Neural cell (in vitro differentiated cells): ENCODE measurements around the gene FBXW8. TPM values are rescaled to one million over a fixed set of nuclear protein-coding genes. Genes with fewer than 3 reads are reported as not detected.

Experiments used
- H2AFZ ChIP-seq: fragments of 200-600, 300-800 bp; sonication (generic), shearing (Covaris generic); 2 replicates; pipeline ENCODE4 v1.6.0; 2014; ENCODE audit warnings: low read depth, mild to moderate bottlenecking, antibody characterized with exemption, low read length, moderate library complexity
- H3F3A ChIP-seq: fragments of 200-600 bp; shearing (Covaris generic); 2 replicates; pipeline ENCODE4 v1.6.1; 2016; ENCODE audit warnings: mild to moderate bottlenecking, moderate library complexity, mixed read lengths, antibody characterized with exemption, low read length; ENCODE audit not compliant: insufficient read depth, poor library complexity, severe bottlenecking
- H3K27ac ChIP-seq: fragments of 200-600, 300-800 bp; sonication (generic), shearing (Covaris generic); 2 replicates; pipeline ENCODE4 v1.5.1; 2014; ENCODE audit warnings: mild to moderate bottlenecking, low read length, moderate library complexity
- H3K27me3 ChIP-seq: fragments of 300-800, 200-600 bp; sonication (generic), shearing (Covaris generic); 2 replicates; pipeline ENCODE4 v1.6.0; 2014; ENCODE audit warnings: mild to moderate bottlenecking, low read depth, low read length, moderate library complexity; ENCODE audit not compliant: insufficient read depth
- H3K36me3 ChIP-seq: fragments of 300-800, 200-600 bp; sonication (generic), shearing (Covaris generic); 2 replicates; pipeline ENCODE4 v1.5.1; 2014; ENCODE audit warnings: mild to moderate bottlenecking, antibody characterized with exemption, low read length, moderate library complexity; ENCODE audit not compliant: insufficient read depth
- H3K4me2 ChIP-seq: fragments of 300-800, 200-600 bp; sonication (generic), shearing (Covaris generic); 2 replicates; pipeline ENCODE4 v1.6.0; 2014; ENCODE audit warnings: mild to moderate bottlenecking, low read length
- H3K4me3 ChIP-seq: fragments of 300-800, 200-600 bp; sonication (generic), shearing (Covaris generic); 2 replicates; pipeline ENCODE4 v1.5.1; 2014; ENCODE audit warnings: mild to moderate bottlenecking, low read length, moderate library complexity
- H3K79me2 ChIP-seq: fragments of 200-600 bp; shearing (Covaris generic); replicated peaks from 2 replicates; pipeline ENCODE4 v1.6.0; 2014; ENCODE audit warnings: mild to moderate bottlenecking, low read length, moderate library complexity; ENCODE audit not compliant: insufficient read depth
- H3K9ac ChIP-seq: fragments of 300-800, 200-600 bp; sonication (generic), shearing (Covaris generic); 2 replicates; pipeline ENCODE4 v1.6.1; 2016; ENCODE audit warnings: mild to moderate bottlenecking, low read length, mixed read lengths
- H3K9me2 ChIP-seq: fragments of 200-600 bp; shearing (Covaris generic); 2 replicates; pipeline ENCODE4 v1.6.1; 2016; ENCODE audit warnings: mild to moderate bottlenecking, low read length, mixed read lengths; ENCODE audit not compliant: insufficient read depth
- H3K9me3 ChIP-seq: fragments of 200-600, 300-800 bp; sonication (generic), shearing (Covaris generic); 2 replicates; pipeline ENCODE4 v1.6.1; 2016; ENCODE audit warnings: mild to moderate bottlenecking, mixed run types, low read length, moderate library complexity, mixed read lengths
- H4K20me1 ChIP-seq: fragments of 200-600 bp; shearing (Covaris generic); 2 replicates; pipeline ENCODE4 v1.6.1; 2016; ENCODE audit warnings: mild to moderate bottlenecking, mixed run types; ENCODE audit not compliant: insufficient read depth
- CTCF ChIP-seq: fragments of 450-650 bp; IDR thresholded peaks from 2 replicates; pipeline ENCODE4 v1.5.1; 2014; ENCODE audit warnings: antibody characterized with exemption, mild to moderate bottlenecking, moderate library complexity; ENCODE audit not compliant: poor library complexity, severe bottlenecking
- EP300 ChIP-seq: fragments of 450-650 bp; conservative IDR thresholded peaks from 2 replicates; pipeline ENCODE4 v1.6.1; 2014; ENCODE audit warnings: antibody characterized with exemption, mild to moderate bottlenecking, moderate library complexity; ENCODE audit not compliant: poor library complexity, severe bottlenecking
- EZH2 ChIP-seq: fragments of 200-600, 300-800 bp; shearing (Covaris generic), sonication (generic); IDR thresholded peaks from 2 replicates; pipeline ENCODE4 v1.6.1; 2014; ENCODE audit warnings: antibody characterized with exemption, low read length, borderline replicate concordance, mild to moderate bottlenecking; ENCODE audit not compliant: insufficient read depth, poor library complexity, severe bottlenecking
- MXI1 ChIP-seq: fragments of 450-650 bp; conservative IDR thresholded peaks from 2 replicates; pipeline ENCODE4 v1.6.1; 2014; ENCODE audit warnings: antibody characterized with exemption, mild to moderate bottlenecking; ENCODE audit not compliant: poor library complexity, severe bottlenecking
- POLR2AphosphoS5 ChIP-seq: IDR thresholded peaks from 2 replicates; pipeline ENCODE4 v1.6.1; 2012
- RAD21 ChIP-seq: fragments of 450-650 bp; conservative IDR thresholded peaks from 2 replicates; pipeline ENCODE4 v1.6.1; 2014; ENCODE audit warnings: antibody characterized with exemption, mild to moderate bottlenecking, moderate library complexity
- SMC3 ChIP-seq: fragments of 450-650 bp; conservative IDR thresholded peaks from 2 replicates; pipeline ENCODE4 v1.6.1; 2014; ENCODE audit warnings: antibody characterized with exemption, mild to moderate bottlenecking, moderate library complexity; ENCODE audit not compliant: poor library complexity
- TAF1 ChIP-seq: IDR thresholded peaks from 2 replicates; pipeline ENCODE4 v1.6.1; 2012; ENCODE audit warnings: low read depth
- polyA plus RNA-seq: library from polyadenylated mRNA; depleted of rRNA; stranded (reverse); fragments of >200 nt; gene quantifications from 2 replicates; pipeline ENCODE4 v1.2.3, GENCODE V29; 2014
- TF ChIP-seq, protein P1 (sequence below): IDR thresholded peaks from 2 replicates; pipeline ENCODE4 v1.6.1; 2012; ENCODE audit warnings: borderline replicate concordance

FBXW8 gene
- polyA plus RNA-seq, 1 donor from 2014 or later: 5.6 TPM

GRCh38 chr12:116920939-116921338 is 10.2 kb downstream of the FBXW8 start:
- Histone ChIP-seq H3K9me3 (no peaks in the 10 kb centered on the region), H3K9me2 (no peaks in the 10 kb centered on the region), H3K36me3 (no peaks in the 10 kb centered on the region), H3K9ac (no peak overlapping the region), H3K27ac (no peak overlapping the region), H2AFZ (no peak overlapping the region), H3K4me3 (no peak overlapping the region), H3K79me2 (peaks cover 2% of the 10 kb centered on the region), H4K20me1 (no peaks in the 10 kb centered on the region), H3F3A (no peaks in the 10 kb centered on the region), H3K27me3 (no peaks in the 10 kb centered on the region), H3K4me2 (no peak overlapping the region)
- TF ChIP-seq RAD21: no peak
- no peak for TF ChIP-seq SMC3
- no peak for TF ChIP-seq CTCF
- no peak for TF ChIP-seq TAF1
- no peak for TF ChIP-seq EZH2
- TF ChIP-seq MXI1: no peak
- TF ChIP-seq POLR2AphosphoS5: no peak
- TF ChIP-seq EP300: no peak
- TF ChIP-seq, protein P1, sequence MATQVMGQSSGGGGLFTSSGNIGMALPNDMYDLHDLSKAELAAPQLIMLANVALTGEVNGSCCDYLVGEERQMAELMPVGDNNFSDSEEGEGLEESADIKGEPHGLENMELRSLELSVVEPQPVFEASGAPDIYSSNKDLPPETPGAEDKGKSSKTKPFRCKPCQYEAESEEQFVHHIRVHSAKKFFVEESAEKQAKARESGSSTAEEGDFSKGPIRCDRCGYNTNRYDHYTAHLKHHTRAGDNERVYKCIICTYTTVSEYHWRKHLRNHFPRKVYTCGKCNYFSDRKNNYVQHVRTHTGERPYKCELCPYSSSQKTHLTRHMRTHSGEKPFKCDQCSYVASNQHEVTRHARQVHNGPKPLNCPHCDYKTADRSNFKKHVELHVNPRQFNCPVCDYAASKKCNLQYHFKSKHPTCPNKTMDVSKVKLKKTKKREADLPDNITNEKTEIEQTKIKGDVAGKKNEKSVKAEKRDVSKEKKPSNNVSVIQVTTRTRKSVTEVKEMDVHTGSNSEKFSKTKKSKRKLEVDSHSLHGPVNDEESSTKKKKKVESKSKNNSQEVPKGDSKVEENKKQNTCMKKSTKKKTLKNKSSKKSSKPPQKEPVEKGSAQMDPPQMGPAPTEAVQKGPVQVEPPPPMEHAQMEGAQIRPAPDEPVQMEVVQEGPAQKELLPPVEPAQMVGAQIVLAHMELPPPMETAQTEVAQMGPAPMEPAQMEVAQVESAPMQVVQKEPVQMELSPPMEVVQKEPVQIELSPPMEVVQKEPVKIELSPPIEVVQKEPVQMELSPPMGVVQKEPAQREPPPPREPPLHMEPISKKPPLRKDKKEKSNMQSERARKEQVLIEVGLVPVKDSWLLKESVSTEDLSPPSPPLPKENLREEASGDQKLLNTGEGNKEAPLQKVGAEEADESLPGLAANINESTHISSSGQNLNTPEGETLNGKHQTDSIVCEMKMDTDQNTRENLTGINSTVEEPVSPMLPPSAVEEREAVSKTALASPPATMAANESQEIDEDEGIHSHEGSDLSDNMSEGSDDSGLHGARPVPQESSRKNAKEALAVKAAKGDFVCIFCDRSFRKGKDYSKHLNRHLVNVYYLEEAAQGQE: no peak

- no peaks in the 10 kb centered on the region for H3K9me3 ChIP-seq
- no peak overlapping the region for H2AFZ ChIP-seq
- H3K27ac ChIP-seq: no peak overlapping the region
- peaks cover 2% of the 10 kb centered on the region for H3K79me2 ChIP-seq
- no peaks in the 10 kb centered on the region for H3F3A ChIP-seq
- no peak overlapping the region for H3K9ac ChIP-seq
- H3K4me3 ChIP-seq: no peak overlapping the region
- no peaks in the 10 kb centered on the region for H4K20me1 ChIP-seq
- H3K4me2 ChIP-seq: no peak overlapping the region
- no peaks in the 10 kb centered on the region for H3K9me2 ChIP-seq
- H3K27me3 ChIP-seq: no peaks in the 10 kb centered on the region
- TF ChIP-seq CTCF: no peak
- TF ChIP-seq SMC3: no peak
- TF ChIP-seq EZH2: no peak
- TF ChIP-seq, protein P1: no peak
- TF ChIP-seq POLR2AphosphoS5: no peak
- TF ChIP-seq MXI1: no peak
- TF ChIP-seq TAF1: no peak
- no peak for TF ChIP-seq RAD21
- no peak for TF ChIP-seq EP300
- no peaks in the 10 kb centered on the region for H3K36me3 ChIP-seq
Observed at GRCh38 chr12:116922194-116922897, 11.6 kb downstream of the FBXW8 start.
